Measurements from ENCODE around the gene SGCA.

The SGCA gene

DNA sequence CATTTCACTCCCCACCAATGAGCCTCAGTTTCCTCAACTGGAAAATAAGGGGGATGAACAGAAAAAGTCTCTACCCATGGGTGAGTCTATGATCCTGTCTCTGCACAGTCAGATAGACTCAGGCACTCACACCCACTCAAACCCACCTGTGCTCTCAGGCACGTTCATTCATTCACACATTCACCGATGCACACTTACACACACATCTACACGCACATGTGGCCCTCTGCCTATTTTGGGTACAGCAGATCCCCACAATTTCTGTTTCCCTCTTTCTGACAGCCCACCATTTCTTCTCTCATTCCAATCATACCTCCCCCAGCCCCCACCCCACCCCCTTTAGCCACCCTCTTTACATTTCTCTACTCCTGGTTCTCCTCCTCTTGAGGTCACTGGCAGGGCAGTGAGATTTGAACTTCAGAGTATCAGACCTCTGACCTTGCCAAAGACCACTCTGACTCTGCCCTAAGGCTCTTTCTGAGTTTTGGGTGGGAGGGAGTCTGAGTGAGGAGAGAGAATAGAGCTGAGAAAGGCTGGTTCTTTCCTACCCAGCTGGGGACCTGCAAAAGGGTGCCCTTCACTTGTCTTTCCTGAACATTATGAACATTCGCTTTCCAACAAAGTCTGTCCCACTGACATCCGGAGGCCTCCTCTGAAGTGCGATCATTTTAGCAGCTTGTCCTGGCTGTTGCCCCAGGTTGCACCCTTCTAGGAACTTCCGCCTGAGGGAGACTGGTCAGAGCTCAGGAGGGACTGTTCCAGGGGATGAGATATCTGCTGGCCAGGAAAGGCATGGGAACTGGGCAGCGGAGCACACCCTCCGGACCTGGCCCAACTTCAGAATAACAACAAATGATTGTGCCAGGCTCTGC is 45.7 kb downstream of the SGCA start:
- Histone ChIP-seq H4K5ac (ENCODE audit: low read length) (no peak overlapping the region), H3K79me1 (ENCODE audit: low read length) (no peaks in the 10 kb centered on the region), H3K4me1 (ENCODE audit: control insufficient read depth, low read depth, low read length) (peaks cover 25% of the 10 kb centered on the region), H3K79me2 (ENCODE audit: control insufficient read depth, insufficient read depth, low read length) (no peaks in the 10 kb centered on the region), H3K4ac (ENCODE audit: low read depth, low read length) (peak overlapping the region; percentile 71), H3K23ac (ENCODE audit: low read length) (peak overlapping the region; percentile 39), H3K4me3 (ENCODE audit: low read length) (no peak overlapping the region), H3K18ac (ENCODE audit: low read length) (peak overlapping the region; percentile 52), H3K27me3 (ENCODE audit: insufficient read depth, low read length, poor library complexity) (no peaks in the 10 kb centered on the region), H2BK5ac (ENCODE audit: low read length) (peak overlapping the region; percentile 82), H4K8ac (ENCODE audit: low read depth, low read length) (no peak overlapping the region), H3K56ac (ENCODE audit: low read length) (peak overlapping the region; percentile 81), H3K4me2 (ENCODE audit: low read length) (no peak overlapping the region), H3K9ac (ENCODE audit: low read length) (peak overlapping the region; percentile 48), H2AK5ac (ENCODE audit: low read length) (peak overlapping the region; percentile 98), H3K27ac (ENCODE audit: low read depth, low read length) (peak overlapping the region; percentile 65), H2BK120ac (ENCODE audit: low read depth, low read length) (peak overlapping the region; percentile 33), H3K36me3 (ENCODE audit: control insufficient read depth, insufficient read depth, low read length) (no peaks in the 10 kb centered on the region), H2BK15ac (replicated peaks; ENCODE audit: low read depth) (no peak overlapping the region)
- no CpG with 5 or more reads among the region's 9 CpGs for WGBS (ENCODE audit: extremely low coverage, insufficient coverage, low lambda C conversion rate)
- DNase-seq, result peak; percentile 42

DNA sequence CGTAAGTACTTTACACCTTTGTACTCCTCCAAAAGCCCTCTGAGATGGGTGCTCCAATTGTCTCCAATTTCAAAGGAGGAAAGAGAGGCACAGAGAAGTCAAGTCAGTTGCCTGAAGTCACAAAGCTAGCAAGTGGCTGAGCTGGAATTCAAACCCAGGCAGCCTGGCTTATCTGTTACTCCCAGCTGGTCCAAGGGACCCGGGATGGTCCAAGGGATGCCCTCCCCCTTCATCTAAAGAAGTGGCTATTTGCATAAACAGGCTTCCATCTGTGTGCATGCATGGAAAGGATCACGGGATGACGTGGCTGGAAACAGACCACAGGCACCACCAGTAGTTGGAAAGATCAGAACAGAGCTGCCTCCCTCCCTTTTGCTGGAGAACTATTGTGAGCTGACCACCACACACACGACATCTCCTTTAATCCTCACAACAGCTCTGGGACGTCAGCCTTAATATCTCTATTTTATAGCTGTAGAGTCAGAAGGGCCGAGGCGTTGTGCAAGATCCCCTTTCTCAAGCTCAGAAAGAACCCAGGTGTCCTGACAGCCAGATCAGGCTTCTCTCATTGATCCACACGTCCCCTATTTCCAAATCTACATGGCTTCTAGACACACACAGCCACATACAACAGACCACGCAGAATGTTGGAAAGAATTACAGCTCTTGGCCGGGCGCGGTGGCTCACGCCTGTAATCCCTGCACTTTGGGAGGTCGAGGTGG is 46.5 kb downstream of the SGCA start:
- H2AK5ac ChIP-seq (ENCODE audit: low read length), result no peak overlapping the region
- no peak overlapping the region for H3K56ac ChIP-seq (ENCODE audit: low read length)
- H3K36me3 ChIP-seq (ENCODE audit: control insufficient read depth, insufficient read depth, low read length), result no peaks in the 10 kb centered on the region
- H2BK15ac ChIP-seq (replicated peaks; ENCODE audit: low read depth), result no peak overlapping the region
- H3K23ac ChIP-seq (ENCODE audit: low read length), result no peak overlapping the region
- H3K4ac ChIP-seq (ENCODE audit: low read depth, low read length), result no peak overlapping the region
- no peak overlapping the region for H2BK5ac ChIP-seq (ENCODE audit: low read length)
- H3K4me2 ChIP-seq (ENCODE audit: low read length), result no peak overlapping the region
- H3K4me3 ChIP-seq (ENCODE audit: low read length), result no peak overlapping the region
- no peaks in the 10 kb centered on the region for H3K79me2 ChIP-seq (ENCODE audit: control insufficient read depth, insufficient read depth, low read length)
- no peak overlapping the region for H3K9ac ChIP-seq (ENCODE audit: low read length)
- WGBS (ENCODE audit: extremely low coverage, insufficient coverage, low lambda C conversion rate), result no CpG with 5 or more reads among the region's 15 CpGs
- no peak overlapping the region for H3K27ac ChIP-seq (ENCODE audit: low read depth, low read length)
- no peaks in the 10 kb centered on the region for H3K79me1 ChIP-seq (ENCODE audit: low read length)
- no peak overlapping the region for H2BK120ac ChIP-seq (ENCODE audit: low read depth, low read length)
- no peak overlapping the region for H4K8ac ChIP-seq (ENCODE audit: low read depth, low read length)
- H4K5ac ChIP-seq (ENCODE audit: low read length), result no peak overlapping the region
- peaks cover 25% of the 10 kb centered on the region for H3K4me1 ChIP-seq (ENCODE audit: control insufficient read depth, low read depth, low read length)
- no peak for DNase-seq
- no peak overlapping the region for H3K18ac ChIP-seq (ENCODE audit: low read length)
- no peaks in the 10 kb centered on the region for H3K27me3 ChIP-seq (ENCODE audit: insufficient read depth, low read length, poor library complexity)

DNA sequence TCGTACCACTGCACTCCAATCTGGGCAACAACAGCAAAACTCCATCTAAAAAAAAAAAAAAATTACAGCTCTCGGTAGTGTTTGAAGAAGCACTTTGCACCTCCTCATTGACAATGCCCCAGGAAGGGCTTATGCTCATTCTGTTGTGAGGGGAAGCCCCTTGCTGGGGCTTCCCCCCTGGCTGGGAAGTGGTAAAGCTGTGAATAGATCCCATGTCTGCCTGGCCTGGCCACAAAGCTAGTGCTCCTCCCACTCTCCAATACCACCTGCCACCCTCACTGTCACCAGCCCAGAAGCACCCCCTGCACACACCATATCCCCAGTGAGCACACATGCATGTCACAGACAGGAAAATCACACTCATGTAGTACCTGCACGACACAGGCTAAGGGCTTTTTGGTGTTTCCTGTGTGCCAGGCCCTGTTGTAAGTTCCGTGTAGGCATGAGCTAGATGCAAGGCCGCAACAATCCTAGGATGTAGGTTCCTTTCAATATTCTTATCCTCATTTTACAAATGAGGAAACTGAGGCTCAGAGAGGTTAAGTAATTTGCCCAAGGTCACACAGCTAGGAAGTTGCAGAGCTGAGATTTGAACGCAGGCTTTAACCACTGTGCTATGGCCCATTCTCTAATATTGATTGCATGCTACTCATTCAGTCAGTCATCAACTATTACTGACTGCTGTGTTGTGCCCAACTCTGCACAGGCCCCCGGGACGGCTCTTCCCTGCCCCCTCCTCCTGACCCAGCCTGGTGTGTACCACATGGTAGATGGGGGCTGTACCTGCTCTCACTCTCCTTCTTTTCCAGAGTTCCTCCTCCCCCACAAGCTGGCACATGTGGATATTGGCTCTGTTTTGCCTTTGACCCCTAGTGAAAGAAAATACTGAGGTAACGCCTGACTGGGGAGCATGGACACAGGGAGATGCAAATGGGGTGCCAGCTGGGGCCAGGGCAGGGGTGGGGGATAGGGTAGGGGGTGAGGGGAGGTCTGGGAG is 47.5 kb downstream of the SGCA start:
- H4K8ac ChIP-seq (ENCODE audit: low read depth, low read length), result no peak overlapping the region
- H3K27me3 ChIP-seq (ENCODE audit: insufficient read depth, low read length, poor library complexity), result no peaks in the 10 kb centered on the region
- no peaks in the 10 kb centered on the region for H3K79me1 ChIP-seq (ENCODE audit: low read length)
- H2BK5ac ChIP-seq (ENCODE audit: low read length), result no peak overlapping the region
- H3K9ac ChIP-seq (ENCODE audit: low read length), result no peak overlapping the region
- peak; percentile 86 for DNase-seq
- peaks cover 23% of the 10 kb centered on the region for H3K4me1 ChIP-seq (ENCODE audit: control insufficient read depth, low read depth, low read length)
- WGBS (ENCODE audit: extremely low coverage, insufficient coverage, low lambda C conversion rate), result no CpG with 5 or more reads among the region's 9 CpGs
- H3K36me3 ChIP-seq (ENCODE audit: control insufficient read depth, insufficient read depth, low read length), result no peaks in the 10 kb centered on the region
- H3K56ac ChIP-seq (ENCODE audit: low read length), result no peak overlapping the region
- no peak overlapping the region for H3K23ac ChIP-seq (ENCODE audit: low read length)
- H4K5ac ChIP-seq (ENCODE audit: low read length), result no peak overlapping the region
- H3K18ac ChIP-seq (ENCODE audit: low read length), result no peak overlapping the region
- no peak overlapping the region for H2BK120ac ChIP-seq (ENCODE audit: low read depth, low read length)
- no peak overlapping the region for H2BK15ac ChIP-seq (replicated peaks; ENCODE audit: low read depth)
- no peaks in the 10 kb centered on the region for H3K79me2 ChIP-seq (ENCODE audit: control insufficient read depth, insufficient read depth, low read length)
- no peak overlapping the region for H3K4me3 ChIP-seq (ENCODE audit: low read length)
- H3K27ac ChIP-seq (ENCODE audit: low read depth, low read length), result no peak overlapping the region
- no peak overlapping the region for H3K4me2 ChIP-seq (ENCODE audit: low read length)
- no peak overlapping the region for H3K4ac ChIP-seq (ENCODE audit: low read depth, low read length)
- H2AK5ac ChIP-seq (ENCODE audit: low read length), result no peak overlapping the region

DNA sequence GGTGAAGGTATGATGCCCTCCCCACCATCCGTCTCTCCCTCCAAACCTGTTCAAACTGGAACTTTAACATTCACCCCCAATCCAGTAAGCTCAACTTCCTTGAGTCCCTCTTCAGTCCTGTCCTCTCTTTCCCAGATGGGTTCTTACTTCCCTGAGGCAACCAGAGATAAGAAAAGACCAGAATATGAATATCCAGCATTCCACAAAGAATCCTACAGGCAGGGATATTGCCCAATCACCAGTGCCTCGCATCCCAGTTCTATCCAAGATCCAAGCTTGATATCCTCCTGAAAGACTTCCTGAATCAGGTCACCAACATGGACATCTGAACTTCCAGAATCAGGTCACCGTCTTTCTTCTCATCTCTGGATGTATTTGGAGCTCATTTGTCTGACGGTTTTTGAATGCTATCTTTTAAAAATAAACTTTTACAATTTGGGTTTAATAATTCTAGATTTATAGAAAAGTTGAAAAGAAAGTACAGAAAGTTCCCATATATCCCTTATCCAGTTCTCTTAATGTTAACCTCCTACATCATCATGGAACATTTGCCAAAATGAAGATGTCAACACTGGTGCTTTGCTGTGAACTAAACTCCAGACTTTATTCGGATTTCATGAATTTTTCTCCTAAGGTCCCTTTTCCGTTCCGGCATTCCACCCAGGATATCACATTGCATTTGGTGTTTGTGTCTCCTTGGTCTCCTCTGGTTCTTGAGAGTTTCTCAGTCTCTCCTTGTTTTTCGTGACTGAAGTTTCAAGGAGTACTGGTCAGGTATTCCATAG is 49.4 kb downstream of the SGCA start:
- no peak for DNase-seq
- no peak overlapping the region for H4K8ac ChIP-seq (ENCODE audit: low read depth, low read length)
- H3K4me1 ChIP-seq (ENCODE audit: control insufficient read depth, low read depth, low read length), result peaks cover 6% of the 10 kb centered on the region
- H2BK120ac ChIP-seq (ENCODE audit: low read depth, low read length), result no peak overlapping the region
- H2BK15ac ChIP-seq (replicated peaks; ENCODE audit: low read depth), result no peak overlapping the region
- no peaks in the 10 kb centered on the region for H3K79me2 ChIP-seq (ENCODE audit: control insufficient read depth, insufficient read depth, low read length)
- no peak overlapping the region for H3K23ac ChIP-seq (ENCODE audit: low read length)
- no peak overlapping the region for H2AK5ac ChIP-seq (ENCODE audit: low read length)
- no peak overlapping the region for H2BK5ac ChIP-seq (ENCODE audit: low read length)
- H3K4me2 ChIP-seq (ENCODE audit: low read length), result no peak overlapping the region
- no peaks in the 10 kb centered on the region for H3K79me1 ChIP-seq (ENCODE audit: low read length)
- no peak overlapping the region for H3K4ac ChIP-seq (ENCODE audit: low read depth, low read length)
- H3K36me3 ChIP-seq (ENCODE audit: control insufficient read depth, insufficient read depth, low read length), result no peaks in the 10 kb centered on the region
- no peak overlapping the region for H3K56ac ChIP-seq (ENCODE audit: low read length)
- H3K27ac ChIP-seq (ENCODE audit: low read depth, low read length), result no peak overlapping the region
- no peak overlapping the region for H4K5ac ChIP-seq (ENCODE audit: low read length)
- no peak overlapping the region for H3K18ac ChIP-seq (ENCODE audit: low read length)
- H3K9ac ChIP-seq (ENCODE audit: low read length), result no peak overlapping the region
- H3K4me3 ChIP-seq (ENCODE audit: low read length), result no peak overlapping the region
- WGBS (ENCODE audit: extremely low coverage, insufficient coverage, low lambda C conversion rate), result no CpG with 5 or more reads among the region's 8 CpGs
- H3K27me3 ChIP-seq (ENCODE audit: insufficient read depth, low read length, poor library complexity), result no peaks in the 10 kb centered on the region

DNA sequence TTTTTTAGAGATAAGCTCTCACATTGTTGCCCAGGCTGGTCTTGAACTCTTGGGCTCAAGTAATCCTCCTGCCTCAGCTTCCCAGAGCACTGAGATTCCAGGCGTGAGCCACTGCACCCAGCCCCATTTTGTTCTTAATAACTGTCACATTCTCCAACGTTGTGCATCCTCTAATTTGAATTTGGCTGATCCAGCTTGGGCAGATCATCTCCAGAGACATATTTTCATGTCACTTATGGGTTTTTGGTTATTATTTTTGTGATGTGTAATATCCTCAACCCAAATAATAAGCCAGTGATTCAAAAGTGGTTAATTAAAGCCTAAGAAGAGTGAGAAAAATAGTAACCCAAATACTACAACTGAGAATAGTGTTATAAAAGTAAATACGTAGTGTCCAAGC is 51.8 kb downstream of the SGCA start:
- no peak overlapping the region for H2AK5ac ChIP-seq (ENCODE audit: low read length)
- no peaks in the 10 kb centered on the region for H3K4me1 ChIP-seq (ENCODE audit: control insufficient read depth, low read depth, low read length)
- H3K9ac ChIP-seq (ENCODE audit: low read length), result no peak overlapping the region
- H3K79me1 ChIP-seq (ENCODE audit: low read length), result no peaks in the 10 kb centered on the region
- H3K27ac ChIP-seq (ENCODE audit: low read depth, low read length), result no peak overlapping the region
- H3K23ac ChIP-seq (ENCODE audit: low read length), result no peak overlapping the region
- H2BK5ac ChIP-seq (ENCODE audit: low read length), result no peak overlapping the region
- no peak overlapping the region for H2BK120ac ChIP-seq (ENCODE audit: low read depth, low read length)
- H3K4me2 ChIP-seq (ENCODE audit: low read length), result no peak overlapping the region
- no peaks in the 10 kb centered on the region for H3K36me3 ChIP-seq (ENCODE audit: control insufficient read depth, insufficient read depth, low read length)
- H4K5ac ChIP-seq (ENCODE audit: low read length), result no peak overlapping the region
- no peak overlapping the region for H4K8ac ChIP-seq (ENCODE audit: low read depth, low read length)
- no CpG with 5 or more reads among the region's 3 CpGs for WGBS (ENCODE audit: extremely low coverage, insufficient coverage, low lambda C conversion rate)
- H3K27me3 ChIP-seq (ENCODE audit: insufficient read depth, low read length, poor library complexity), result no peaks in the 10 kb centered on the region
- H3K79me2 ChIP-seq (ENCODE audit: control insufficient read depth, insufficient read depth, low read length), result no peaks in the 10 kb centered on the region
- H3K18ac ChIP-seq (ENCODE audit: low read length), result no peak overlapping the region
- H2BK15ac ChIP-seq (replicated peaks; ENCODE audit: low read depth), result no peak overlapping the region
- H3K56ac ChIP-seq (ENCODE audit: low read length), result no peak overlapping the region
- H3K4me3 ChIP-seq (ENCODE audit: low read length), result no peak overlapping the region
- no peak for DNase-seq
- no peak overlapping the region for H3K4ac ChIP-seq (ENCODE audit: low read depth, low read length)
